Esophagus (tissue), 2 donors: ENCODE measurements around the gene UQCRC1. TPM values are rescaled to one million over a fixed set of nuclear protein-coding genes. Genes with fewer than 3 reads are reported as not detected.

Experiments used
- H3K27ac ChIP-seq, 2 donors: one replicate each; pipeline ENCODE4 v1.5.1; 2013; ENCODE audit warnings: low read depth in 2 of 2, mild to moderate bottlenecking in 2 of 2, inconsistent platforms in 1 of 2, low read length in 1 of 2, moderate library complexity in 1 of 2
- H3K27me3 ChIP-seq, 2 donors: one replicate each; pipeline ENCODE4 v1.6.1; 2013; ENCODE audit warnings: low read length in 2 of 2, control low read depth in 1 of 2, mild to moderate bottlenecking in 1 of 2; ENCODE audit not compliant: insufficient read depth in 2 of 2, control insufficient read depth in 1 of 2
- H3K36me3 ChIP-seq, 2 donors: one replicate each; pipeline ENCODE4 v1.6.1; 2013; ENCODE audit warnings: low read length in 1 of 2; ENCODE audit not compliant: control insufficient read depth in 2 of 2, insufficient read depth in 2 of 2
- H3K4me1 ChIP-seq, 2 donors: one replicate each; pipeline ENCODE4 v1.6.1; 2013; ENCODE audit warnings: low read length in 1 of 2; ENCODE audit not compliant: control insufficient read depth in 2 of 2, insufficient read depth in 2 of 2
- H3K4me3 ChIP-seq, 2 donors: one replicate each; pipeline ENCODE4 v1.5.1; 2013; ENCODE audit warnings: low read length in 2 of 2, mild to moderate bottlenecking in 2 of 2, low read depth in 1 of 2, moderate library complexity in 1 of 2
- H3K9me3 ChIP-seq, 2 donors: one replicate each; pipeline ENCODE4 v1.6.1; 2013; ENCODE audit warnings: mild to moderate bottlenecking in 2 of 2, low read depth in 1 of 2, low read length in 1 of 2, moderate library complexity in 1 of 2; ENCODE audit not compliant: control insufficient read depth in 2 of 2, insufficient read depth in 1 of 2
- WGBS, 2 donors: extraction: QIAGEN DNeasy Blood & Tissue Kit; methylation state at CpG; one replicate each; pipeline ENCODE4 v1.1.7; 2013; 5-methylcytosine and 5-hydroxymethylcytosine counted together
- polyA plus RNA-seq, 2 donors: library from polyadenylated mRNA; stranded (reverse); fragments of 200-250 nt; gene quantifications; one replicate each; pipeline ENCODE4 v1.2.3, GENCODE V29; 2013
- donor health status: healthy with polysubstance abuse.
- donor health status: Bipolar disorder and iron deficiency.

Gene UQCRC1
- 100 to 1,000 TPM; 192 to 264 TPM for polyA plus RNA-seq

DNA sequence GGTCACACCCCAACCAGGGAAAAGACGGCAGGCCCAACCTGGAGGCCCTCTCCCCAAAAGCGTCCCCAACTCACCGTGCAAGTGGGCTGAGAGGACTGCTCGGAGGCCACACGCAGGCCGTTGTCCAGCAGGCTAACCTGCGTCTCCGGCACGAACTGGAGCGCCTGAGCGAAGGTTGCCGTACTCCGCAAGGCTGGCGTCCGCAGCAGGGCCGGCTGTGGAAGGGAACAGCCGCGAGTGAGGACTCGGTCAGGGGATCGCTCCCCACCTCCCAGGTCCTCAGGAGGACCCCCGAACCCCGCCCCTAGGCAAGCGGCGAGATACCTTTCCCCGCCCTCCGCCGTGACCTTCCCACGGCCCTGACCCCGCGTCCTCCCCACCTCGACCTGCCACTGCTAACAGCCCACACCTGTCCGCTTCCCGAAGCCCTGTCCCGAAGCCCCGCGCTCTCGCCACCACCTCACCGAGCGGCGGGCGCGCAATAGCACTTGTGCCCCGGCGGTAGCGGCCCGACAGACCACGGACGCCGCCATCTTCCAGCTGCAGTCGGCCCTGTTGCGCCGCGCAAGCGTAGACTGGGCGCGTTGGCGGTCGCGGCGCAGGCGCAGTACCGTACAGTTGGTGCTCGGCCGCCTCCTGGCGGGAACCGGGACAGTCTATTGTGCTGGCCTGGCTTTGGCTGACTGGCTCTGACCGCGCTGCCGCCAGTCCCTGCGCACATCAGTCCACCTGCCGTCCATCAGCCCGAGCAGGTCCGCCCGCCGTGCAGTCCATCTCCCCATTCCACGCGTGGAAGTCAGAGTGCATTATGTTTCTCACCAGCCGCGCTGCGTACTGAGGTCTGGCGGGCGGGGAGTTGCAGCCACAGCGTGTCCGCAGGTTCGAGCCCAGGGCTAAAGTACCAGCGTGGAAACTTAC is at the start of gene UQCRC1:
Gene UQCRC1 (minus strand): TSS at position 559 of the 918 bp plus-strand sequence. CDS start 26 bp downstream, at position 533.
- peak within 1 kb of the TSS; percentile 84 to 96 for H3K4me3 ChIP-seq
- H3K27me3 ChIP-seq: no peaks in the 10 kb centered on the region
- H3K36me3 ChIP-seq: peaks cover 8 to 13% of the 10 kb centered on the region in 2 donors
- H3K27ac ChIP-seq: peak within 1 kb of the TSS; percentile 80 to 96
- WGBS, 2 donors: 2 to 3% methylated on average over 82 to 86 of the region's 86 CpGs
- H3K4me1 ChIP-seq: peaks cover 0 to 2% of the 10 kb centered on the region in 2 donors
- H3K9me3 ChIP-seq: no peaks in the 10 kb centered on the region

DNA sequence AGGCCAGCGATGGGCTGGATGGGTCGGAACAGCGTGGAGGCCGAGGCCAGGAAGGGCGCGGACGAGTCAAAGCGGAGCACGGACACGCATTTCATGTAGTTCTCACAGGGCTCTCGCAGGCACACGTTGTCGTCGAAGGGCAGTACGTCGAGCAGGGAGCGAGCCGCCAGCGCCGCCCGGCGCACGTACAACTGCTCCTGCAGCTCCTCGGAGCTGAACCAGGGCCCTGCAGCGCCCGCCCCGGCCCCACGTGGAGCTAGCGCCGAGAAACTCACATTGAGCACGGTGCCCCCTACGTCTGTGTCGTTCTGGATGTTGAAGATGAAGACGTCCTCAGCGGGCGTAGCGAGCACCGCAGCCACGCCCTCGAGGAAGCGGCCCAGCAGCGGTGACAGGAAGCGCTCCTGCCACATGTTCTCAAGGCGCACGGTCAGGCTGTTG is 47.4 kb upstream of the UQCRC1 start:
- no peaks in the 10 kb centered on the region for H3K27me3 ChIP-seq
- H3K9me3 ChIP-seq: no peaks in the 10 kb centered on the region
- peak overlapping the region; percentile 52 to 55 for H3K4me3 ChIP-seq
- H3K27ac ChIP-seq: peak overlapping the region; percentile 28 to 35
- 49 to 56% methylated on average over 45 of the region's 45 CpGs for WGBS, 2 donors
- peaks cover 6 to 17% of the 10 kb centered on the region in 2 donors for H3K4me1 ChIP-seq
- no peaks in the 10 kb centered on the region for H3K36me3 ChIP-seq

GRCh38 chr3:48656061-48656840 is 46.8 kb upstream of the UQCRC1 start:
- Histone ChIP-seq H3K27me3 (no peaks in the 10 kb centered on the region), H3K4me1 (peaks cover 6 to 14% of the 10 kb centered on the region in 2 donors), H3K27ac (peak overlapping the region; percentile 35 to 62), H3K4me3 (peak overlapping the region; percentile 52 to 55), H3K36me3 (no peaks in the 10 kb centered on the region), H3K9me3 (no peaks in the 10 kb centered on the region)
- WGBS, 2 donors: 2 to 4% methylated on average over 61 to 94 of the region's 94 CpGs

- 11 to 12% methylated on average over 28 to 30 of the region's 30 CpGs for WGBS, 2 donors
- H3K27ac ChIP-seq: no peak overlapping the region
- no peaks in the 10 kb centered on the region for H3K27me3 ChIP-seq
- H3K4me1 ChIP-seq: peaks cover 6 to 11% of the 10 kb centered on the region in 2 donors
- no peaks in the 10 kb centered on the region for H3K36me3 ChIP-seq
- peak overlapping the region; percentile 26 to 52 for H3K4me3 ChIP-seq
- no peaks in the 10 kb centered on the region for H3K9me3 ChIP-seq
These were observed 46.2 kb upstream of the UQCRC1 start for GRCh38 chr3:48655606-48656005.

DNA sequence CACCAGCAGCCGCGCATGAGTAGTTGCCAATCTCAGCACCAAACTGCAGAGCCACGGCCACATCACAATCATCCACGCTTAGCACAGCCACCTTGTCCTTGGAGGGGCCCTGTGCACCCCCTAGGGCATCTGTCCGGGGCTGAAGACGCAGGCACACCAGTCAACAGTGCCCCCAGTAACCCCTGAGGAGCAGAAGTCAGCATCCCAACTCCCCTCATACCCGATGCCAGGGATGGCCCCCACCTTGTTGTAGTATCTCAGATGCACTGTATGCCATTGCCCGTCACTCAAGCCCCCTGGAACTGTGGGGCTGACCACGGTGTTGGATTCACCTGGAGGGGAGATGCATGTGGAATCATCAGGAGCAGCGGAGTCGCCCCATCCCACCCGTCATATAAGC is 45.6 kb upstream of the UQCRC1 start:
- H3K36me3 ChIP-seq: no peaks in the 10 kb centered on the region
- no peaks in the 10 kb centered on the region for H3K9me3 ChIP-seq
- no peak overlapping the region for H3K4me3 ChIP-seq
- WGBS, 2 donors: 94% methylated on average over 12 of the region's 12 CpGs
- no peaks in the 10 kb centered on the region for H3K27me3 ChIP-seq
- H3K4me1 ChIP-seq: peaks cover 6 to 11% of the 10 kb centered on the region in 2 donors
- H3K27ac ChIP-seq: no peak overlapping the region

DNA sequence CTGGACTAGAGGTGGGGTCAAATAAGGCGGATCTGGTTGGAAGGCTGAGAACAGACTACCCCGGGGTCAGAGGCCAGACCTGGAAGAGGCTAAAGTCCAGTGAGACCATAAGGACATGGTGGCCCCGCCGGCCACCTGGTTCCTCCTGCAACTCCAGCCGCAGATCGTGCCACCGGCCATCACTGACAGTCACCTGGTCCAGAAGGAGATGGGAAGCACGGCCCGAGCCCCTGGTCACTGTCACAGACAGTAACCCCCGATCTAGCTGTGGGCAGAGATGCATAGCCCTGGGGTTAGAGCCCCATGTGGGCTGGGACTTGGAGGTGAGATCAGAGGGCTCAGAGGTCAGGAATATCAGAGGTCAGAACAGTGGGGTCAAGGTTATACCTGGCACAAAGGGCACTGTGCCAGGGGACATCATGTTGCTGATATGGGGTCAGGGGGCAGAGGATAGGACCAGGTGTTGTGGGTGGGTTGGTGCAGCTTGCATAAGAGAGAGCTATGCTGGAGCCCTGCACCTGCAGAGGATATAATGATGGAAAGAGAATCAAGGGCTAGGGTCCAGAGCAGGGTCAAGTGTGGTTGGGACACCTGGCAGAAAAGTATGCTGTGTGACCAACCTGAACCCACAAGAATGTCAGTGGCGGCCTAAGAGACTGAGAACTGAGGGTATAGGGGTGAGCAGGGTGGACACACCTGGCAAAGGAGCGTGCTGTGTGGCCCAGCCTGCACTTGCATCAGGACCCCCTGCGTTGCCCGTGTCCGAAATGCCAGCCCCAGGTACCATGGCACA is 43.7 kb upstream of the UQCRC1 start:
- H3K4me3 ChIP-seq: no peak overlapping the region
- no peaks in the 10 kb centered on the region for H3K36me3 ChIP-seq
- no peaks in the 10 kb centered on the region for H3K27me3 ChIP-seq
- no peaks in the 10 kb centered on the region for H3K9me3 ChIP-seq
- no peak overlapping the region for H3K27ac ChIP-seq
- peaks cover 6 to 11% of the 10 kb centered on the region in 2 donors for H3K4me1 ChIP-seq
- WGBS, 2 donors: 95 to 96% methylated on average over 15 of the region's 15 CpGs

- Histone ChIP-seq H3K36me3 (no peaks in the 10 kb centered on the region), H3K4me3 (no peak overlapping the region), H3K27me3 (no peaks in the 10 kb centered on the region), H3K27ac (no peak overlapping the region), H3K9me3 (no peaks in the 10 kb centered on the region), H3K4me1 (peaks cover 1 to 7% of the 10 kb centered on the region in 2 donors)
- 69 to 76% methylated on average over 11 of the region's 11 CpGs for WGBS, 2 donors
These were observed 42.3 kb upstream of the UQCRC1 start for GRCh38 chr3:48651771-48652170.

GRCh38 chr3:48650723-48651122 is 41.3 kb upstream of the UQCRC1 start:
- H3K4me3 ChIP-seq: no peak overlapping the region
- no peaks in the 10 kb centered on the region for H3K9me3 ChIP-seq
- H3K36me3 ChIP-seq: no peaks in the 10 kb centered on the region
- H3K27me3 ChIP-seq: no peaks in the 10 kb centered on the region
- WGBS, 2 donors: 87 to 88% methylated on average over 12 of the region's 12 CpGs
- peaks cover 0 to 2% of the 10 kb centered on the region in 2 donors for H3K4me1 ChIP-seq
- no peak overlapping the region for H3K27ac ChIP-seq
